ENCODE measurements around the gene RAB5IF. TPM values are rescaled to one million over a fixed set of nuclear protein-coding genes. Genes with fewer than 3 reads are reported as not detected.

The RAB5IF gene
- total and polyA plus RNA-seq, 2 experiments from 2014 or later, result 88.0 to 162 TPM

GRCh38 chr20:36614781-36615557 is 9.4 kb downstream of the RAB5IF start:
- Histone ChIP-seq H3K27me3 (no peaks in the 10 kb centered on the region), H3K9me3 (ENCODE audit: low read depth) (no peaks in the 10 kb centered on the region), H3K4me3 (no peak overlapping the region), H3K36me3 (peaks cover 37% of the 10 kb centered on the region), H3K4me1 (ENCODE audit: low read depth) (no peaks in the 10 kb centered on the region), H3K27ac (no peak overlapping the region)
- TF ChIP-seq, protein P1, sequence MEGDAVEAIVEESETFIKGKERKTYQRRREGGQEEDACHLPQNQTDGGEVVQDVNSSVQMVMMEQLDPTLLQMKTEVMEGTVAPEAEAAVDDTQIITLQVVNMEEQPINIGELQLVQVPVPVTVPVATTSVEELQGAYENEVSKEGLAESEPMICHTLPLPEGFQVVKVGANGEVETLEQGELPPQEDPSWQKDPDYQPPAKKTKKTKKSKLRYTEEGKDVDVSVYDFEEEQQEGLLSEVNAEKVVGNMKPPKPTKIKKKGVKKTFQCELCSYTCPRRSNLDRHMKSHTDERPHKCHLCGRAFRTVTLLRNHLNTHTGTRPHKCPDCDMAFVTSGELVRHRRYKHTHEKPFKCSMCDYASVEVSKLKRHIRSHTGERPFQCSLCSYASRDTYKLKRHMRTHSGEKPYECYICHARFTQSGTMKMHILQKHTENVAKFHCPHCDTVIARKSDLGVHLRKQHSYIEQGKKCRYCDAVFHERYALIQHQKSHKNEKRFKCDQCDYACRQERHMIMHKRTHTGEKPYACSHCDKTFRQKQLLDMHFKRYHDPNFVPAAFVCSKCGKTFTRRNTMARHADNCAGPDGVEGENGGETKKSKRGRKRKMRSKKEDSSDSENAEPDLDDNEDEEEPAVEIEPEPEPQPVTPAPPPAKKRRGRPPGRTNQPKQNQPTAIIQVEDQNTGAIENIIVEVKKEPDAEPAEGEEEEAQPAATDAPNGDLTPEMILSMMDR (IDR thresholded peaks at IDR 0.05; ENCODE audit: low read depth, low read length), result no peak
- DNase-seq (ENCODE audit: low read depth in 1 of 2, low spot score in 1 of 2), result no peak

- Histone ChIP-seq H3K36me3 (no peaks in the 10 kb centered on the region), H3K4me3 (no peak overlapping the region), H3K9me3 (ENCODE audit: low read depth) (no peaks in the 10 kb centered on the region), H3K27me3 (no peaks in the 10 kb centered on the region), H3K4me1 (ENCODE audit: low read depth) (no peaks in the 10 kb centered on the region), H3K27ac (no peak overlapping the region)
- TF ChIP-seq, protein P1 (IDR thresholded peaks at IDR 0.05; ENCODE audit: low read depth, low read length), result no peak
- no peak for DNase-seq (ENCODE audit: low read depth in 1 of 2, low spot score in 1 of 2)
These were observed 15.3 kb downstream of the RAB5IF start for GRCh38 chr20:36620917-36621316.

GRCh38 chr20:36623444-36623843 is 17.9 kb downstream of the RAB5IF start:
- H3K4me1 ChIP-seq (ENCODE audit: low read depth), result no peaks in the 10 kb centered on the region
- TF ChIP-seq, protein P1 (IDR thresholded peaks at IDR 0.05; ENCODE audit: low read depth, low read length), result no peak

DNA sequence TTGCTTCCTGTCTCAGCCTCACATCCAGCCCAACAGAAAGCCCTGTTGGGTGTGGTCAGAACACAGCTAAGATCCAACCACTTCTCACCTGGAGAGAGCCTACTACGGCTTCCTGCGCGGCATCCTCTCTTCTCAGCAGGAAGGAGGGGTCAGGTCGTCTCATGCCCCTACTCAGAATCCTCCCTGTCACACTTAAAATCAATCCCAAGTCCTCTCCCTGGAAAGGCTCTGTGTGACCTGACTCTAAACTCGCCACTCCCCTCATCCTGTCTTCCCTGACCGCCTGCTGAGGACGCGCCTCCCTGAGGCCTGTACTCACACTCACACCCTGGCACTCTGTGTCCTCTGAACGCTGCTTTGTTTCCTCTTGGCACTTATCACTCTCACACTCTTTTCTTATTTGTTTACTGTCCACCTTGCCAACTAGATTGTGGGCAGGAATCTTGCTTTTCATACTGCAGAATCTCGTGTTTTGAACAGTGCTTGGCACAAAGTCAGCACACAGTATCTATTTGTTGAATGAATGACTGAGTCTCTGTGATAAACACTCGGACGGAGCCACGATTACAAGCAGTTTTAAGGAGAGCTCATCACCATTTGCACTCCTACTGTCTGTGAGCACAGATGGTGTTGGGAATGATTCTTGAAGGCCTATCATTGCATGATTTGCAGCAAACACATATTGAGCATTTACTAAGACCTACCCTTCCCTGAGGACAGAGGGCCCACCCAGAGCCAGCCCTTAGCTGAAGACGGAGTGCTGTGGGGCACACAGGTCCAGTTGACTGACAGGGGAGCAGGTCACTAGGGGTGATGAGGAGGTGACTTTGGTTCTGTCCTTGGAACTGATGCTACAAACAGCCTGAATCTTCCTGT is 18.7 kb downstream of the RAB5IF start:
- TF ChIP-seq, protein P1 (IDR thresholded peaks at IDR 0.05; ENCODE audit: low read depth, low read length), result peak; percentile 6
- Histone ChIP-seq H3K9me3 (ENCODE audit: low read depth) (no peaks in the 10 kb centered on the region), H3K36me3 (no peaks in the 10 kb centered on the region), H3K4me1 (ENCODE audit: low read depth) (no peaks in the 10 kb centered on the region), H3K27me3 (no peaks in the 10 kb centered on the region), H3K4me3 (no peak overlapping the region), H3K27ac (peak overlapping the region; percentile 32)
- peak in 1 of 2 donors; percentile 18 for DNase-seq (ENCODE audit: low read depth in 1 of 2, low spot score in 1 of 2)

More at GRCh38 chr20:36623444-36623843, 17.9 kb downstream of the RAB5IF start:
- H3K27me3 ChIP-seq, result no peaks in the 10 kb centered on the region
- H3K9me3 ChIP-seq (ENCODE audit: low read depth), result no peaks in the 10 kb centered on the region
- DNase-seq (ENCODE audit: low read depth in 1 of 2, low spot score in 1 of 2), result no peak
- no peaks in the 10 kb centered on the region for H3K36me3 ChIP-seq
- no peak overlapping the region for H3K4me3 ChIP-seq
- H3K27ac ChIP-seq, result no peak overlapping the region

- Histone ChIP-seq H3K9me3 (ENCODE audit: low read depth) (no peaks in the 10 kb centered on the region), H3K4me1 (ENCODE audit: low read depth) (no peaks in the 10 kb centered on the region), H3K36me3 (no peaks in the 10 kb centered on the region), H3K27me3 (no peaks in the 10 kb centered on the region), H3K4me3 (no peak overlapping the region), H3K27ac (no peak overlapping the region)
- TF ChIP-seq, protein P1 (IDR thresholded peaks at IDR 0.05; ENCODE audit: low read depth, low read length), result no peak
- DNase-seq (ENCODE audit: low read depth in 1 of 2, low spot score in 1 of 2), result no peak
These were observed 19.4 kb downstream of the RAB5IF start for GRCh38 chr20:36624944-36625324.

Measured in cardiac muscle cell (in vitro differentiated cells and primary cell).